SU-DHL-6 (cell line): ENCODE data around the gene WDR43.

Experiments
- CTCF ChIP-seq: fragments of 200-600 bp; sonication (generic); IDR thresholded peaks from one replicate; pipeline ENCODE4 v1.5.1; 2017; ENCODE audit warnings: antibody characterized with exemption, mild to moderate bottlenecking, low read length, moderate library complexity; ENCODE audit not compliant: insufficient read depth, poor library complexity, severe bottlenecking
- EZH2phosphoT487 ChIP-seq: fragments of 200-600 bp; sonication (generic), shearing (Covaris generic); conservative IDR thresholded peaks from 2 replicates; pipeline ENCODE4 v1.6.1; 2018; ENCODE audit warnings: mild to moderate bottlenecking, antibody characterized with exemption, low read length, moderate library complexity, mixed read lengths

DNA sequence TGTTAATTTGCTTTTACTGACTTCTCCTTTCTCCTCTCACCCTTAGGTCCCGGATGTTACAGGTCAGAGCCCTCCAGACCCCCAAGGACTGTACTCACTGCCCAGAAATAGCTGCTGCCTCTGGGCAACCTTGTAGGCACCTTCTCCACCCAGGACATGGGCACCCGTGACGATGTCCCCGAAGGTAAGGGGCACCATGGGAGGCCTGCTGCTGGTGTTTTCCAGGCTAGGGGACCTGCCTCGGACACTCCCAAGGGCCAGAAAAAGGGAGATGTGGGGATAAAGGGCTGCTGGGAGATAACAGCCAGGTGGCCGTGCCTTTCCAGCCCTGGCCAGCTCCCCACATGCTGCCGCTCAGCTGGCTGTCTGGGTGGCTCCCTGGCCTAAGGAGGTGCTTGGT lies 100.2 kb downstream of the WDR43 start:
- TF ChIP-seq CTCF (no peak), EZH2phosphoT487 (no peak)
